Breast epithelium (tissue), 3 donors: ENCODE measurements around the gene CMSS1.

Source experiments
- POLR2AphosphoS5 ChIP-seq, 3 donors: sonication (generic); formaldehyde crosslinking; IDR thresholded peaks; one replicate each; pipeline ENCODE4 v1.6.1; 2017; ENCODE audit warnings: antibody characterized with exemption in 3 of 3
- TF ChIP-seq, protein P1 (sequence below), 3 donors: fragments of 450-650 bp; IDR thresholded peaks; one replicate each; pipeline ENCODE4 v1.5.1; 2016 to 2017; ENCODE audit warnings: antibody characterized with exemption in 3 of 3, mild to moderate bottlenecking in 3 of 3, moderate library complexity in 3 of 3

GRCh38 chr3:99863588-99863987 is 45.9 kb downstream of the CMSS1 start:
- TF ChIP-seq, protein P1, sequence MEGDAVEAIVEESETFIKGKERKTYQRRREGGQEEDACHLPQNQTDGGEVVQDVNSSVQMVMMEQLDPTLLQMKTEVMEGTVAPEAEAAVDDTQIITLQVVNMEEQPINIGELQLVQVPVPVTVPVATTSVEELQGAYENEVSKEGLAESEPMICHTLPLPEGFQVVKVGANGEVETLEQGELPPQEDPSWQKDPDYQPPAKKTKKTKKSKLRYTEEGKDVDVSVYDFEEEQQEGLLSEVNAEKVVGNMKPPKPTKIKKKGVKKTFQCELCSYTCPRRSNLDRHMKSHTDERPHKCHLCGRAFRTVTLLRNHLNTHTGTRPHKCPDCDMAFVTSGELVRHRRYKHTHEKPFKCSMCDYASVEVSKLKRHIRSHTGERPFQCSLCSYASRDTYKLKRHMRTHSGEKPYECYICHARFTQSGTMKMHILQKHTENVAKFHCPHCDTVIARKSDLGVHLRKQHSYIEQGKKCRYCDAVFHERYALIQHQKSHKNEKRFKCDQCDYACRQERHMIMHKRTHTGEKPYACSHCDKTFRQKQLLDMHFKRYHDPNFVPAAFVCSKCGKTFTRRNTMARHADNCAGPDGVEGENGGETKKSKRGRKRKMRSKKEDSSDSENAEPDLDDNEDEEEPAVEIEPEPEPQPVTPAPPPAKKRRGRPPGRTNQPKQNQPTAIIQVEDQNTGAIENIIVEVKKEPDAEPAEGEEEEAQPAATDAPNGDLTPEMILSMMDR (IDR thresholded peaks at IDR 0.05) = no peak
- no peak for TF ChIP-seq POLR2AphosphoS5 (IDR thresholded peaks at IDR 0.05)
